ENCODE results near the gene MYF5.

The MYF5 gene

GRCh38 chr12:80754274-80754673 lies 37.6 kb downstream of the MYF5 start:
- intact Hi-C loops (cut with DNase I): no loop called here
- DNase-seq: no peak

DNA sequence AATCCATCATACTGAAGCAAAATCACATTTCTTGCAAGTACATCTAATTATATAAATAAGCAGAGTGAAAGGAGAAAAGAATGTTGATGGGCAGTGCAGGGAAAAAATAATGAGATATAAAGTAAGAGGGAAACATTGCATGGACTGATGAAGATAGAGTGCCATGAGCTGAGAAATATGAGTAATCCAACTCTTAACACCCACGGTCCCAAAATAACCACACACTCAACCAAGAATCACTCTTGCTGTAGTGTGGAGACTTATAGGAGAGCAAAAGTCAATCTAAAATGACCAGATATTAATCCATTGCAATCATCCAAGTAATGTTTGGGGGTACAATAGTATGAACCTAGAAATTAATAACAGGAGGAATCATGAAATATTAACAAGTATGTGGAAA lies 40.2 kb downstream of the MYF5 start:
- intact Hi-C loops (cut with DNase I): no loop called here

DNA sequence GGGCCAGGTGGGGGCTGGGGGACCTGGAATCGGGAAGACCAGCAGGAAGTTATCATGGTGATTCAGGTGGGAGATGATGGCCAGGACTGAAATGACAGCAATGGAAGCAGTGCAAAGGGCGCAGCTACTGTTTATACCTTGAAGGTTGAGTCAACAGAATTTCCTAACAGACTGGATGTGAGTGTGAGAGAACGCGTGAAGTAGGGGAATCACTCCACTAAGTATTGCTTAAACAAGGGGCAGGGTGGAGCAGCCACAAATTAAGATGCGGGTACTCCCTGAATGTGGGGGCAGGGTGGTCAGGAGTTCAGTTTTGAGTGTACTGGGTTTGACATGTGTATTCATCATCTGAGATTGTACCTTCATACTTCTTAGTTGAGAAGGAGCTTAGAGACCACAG lies 45.1 kb downstream of the MYF5 start:
- intact Hi-C loops (cut with DNase I): loop anchor here (5.0 to 10.0 kb wide), 3 partner anchors 287 to 1205 kb away; no protein-coding TSS in a partner anchor
- no peak for DNase-seq

More for the DNA sequence above, 40.2 kb downstream of the MYF5 start:
- DNase-seq: no peak

DNA sequence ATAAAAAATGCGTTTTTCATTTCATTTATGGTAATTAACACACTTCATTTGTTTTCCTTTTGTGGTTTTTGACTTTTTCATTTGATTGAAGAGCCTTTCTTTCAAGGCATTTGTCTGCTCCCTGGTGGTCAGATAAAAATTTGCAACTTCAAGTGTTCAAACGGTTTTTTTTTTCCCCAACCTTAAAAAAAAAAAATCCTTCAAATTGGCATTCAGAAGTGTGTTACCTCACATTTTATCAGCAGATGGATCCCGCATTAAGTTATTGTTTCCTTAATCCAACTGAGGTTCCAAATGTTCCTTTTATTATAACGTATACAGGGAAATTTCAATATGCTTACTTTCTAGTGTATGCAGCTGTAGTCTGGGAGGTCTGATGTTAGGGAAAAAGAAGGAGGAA lies 47.2 kb downstream of the MYF5 start:
- no peak for DNase-seq
- intact Hi-C loops (cut with DNase I): loop anchor here (2.0 to 10.0 kb wide), 4 partner anchors 289 to 1207 kb away; no protein-coding TSS in a partner anchor

GRCh38 chr12:80766210-80766609 lies 49.5 kb downstream of the MYF5 start:
- intact Hi-C loops (cut with DNase I): loop anchor here (10.0 kb wide), 2 partner anchors 291 to 451 kb away; no protein-coding TSS in a partner anchor
- DNase-seq: no peak

DNA sequence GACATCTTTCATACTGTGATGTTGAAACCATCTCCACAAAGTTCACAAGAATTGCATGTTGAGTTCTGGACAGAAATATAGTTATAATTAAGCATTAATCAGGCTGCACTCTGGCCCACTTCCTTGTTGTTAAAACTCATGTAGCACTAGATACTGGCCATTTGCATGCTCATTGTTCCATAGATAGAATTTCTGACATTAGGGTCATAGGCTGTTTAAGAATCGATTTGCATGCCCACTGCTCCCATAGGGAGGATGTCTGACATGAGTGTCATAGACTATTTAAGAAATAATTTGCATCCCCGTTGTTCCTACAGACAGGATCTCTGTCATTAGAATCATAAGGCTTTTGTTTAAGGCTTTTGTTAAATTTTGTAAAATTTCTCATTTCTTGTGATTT lies 50.2 kb downstream of the MYF5 start:
- intact Hi-C loops (cut with DNase I): loop anchor here (10.0 kb wide), 2 partner anchors 292 to 452 kb away; no protein-coding TSS in a partner anchor

More for the DNA sequence above, 50.2 kb downstream of the MYF5 start:
- DNase-seq: no peak
